ENCODE data around the gene DPP8. TPM values are rescaled to one million over a fixed set of nuclear protein-coding genes. Genes with fewer than 3 reads are reported as not detected.
"Not testable (repeated sequence)": the region's sequence is repeated elsewhere in the genome, so short reads cannot be mapped to it uniquely, and the experiment has no call there.

DPP8 gene
- polyA plus RNA-seq, 1 of the 3 experiments (the other 2 are of a cell fraction) = 14.1 TPM

DNA sequence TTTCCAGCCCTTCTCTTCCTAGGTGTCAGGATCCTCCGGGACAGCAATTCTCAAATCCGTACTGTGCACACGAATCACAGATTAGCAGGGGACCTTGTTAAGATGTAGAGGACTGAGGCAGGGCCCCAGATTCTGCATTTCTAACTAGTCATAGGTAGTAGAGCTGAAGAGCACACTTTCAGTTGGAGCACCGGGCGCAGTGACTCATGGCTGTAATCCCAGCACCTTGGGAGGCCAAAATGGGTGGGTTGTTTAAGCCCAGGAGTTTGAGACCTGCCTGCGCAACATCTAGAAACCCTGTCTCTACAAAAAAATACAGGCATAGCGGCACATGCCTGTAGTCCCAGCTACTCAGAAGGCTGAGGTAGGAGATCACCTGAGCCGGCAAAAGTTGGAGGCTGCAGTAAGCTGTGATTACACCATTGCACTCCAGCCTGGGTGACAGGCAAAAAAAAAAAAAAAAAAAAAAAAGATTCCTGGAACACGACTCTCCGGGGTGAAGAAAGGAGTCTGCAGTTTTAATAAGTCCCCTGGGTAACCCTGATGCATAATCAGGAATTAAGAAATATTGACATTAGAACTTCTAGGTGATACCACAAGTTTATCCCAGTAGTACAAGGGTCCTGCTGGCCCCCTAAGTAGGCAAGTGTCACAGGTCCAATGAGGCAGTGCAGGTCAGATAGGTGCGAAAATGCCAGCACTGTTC, 118.3 kb downstream of the DPP8 start:
- no peak for TF ChIP-seq TEAD4 (IDR thresholded peaks at IDR 0.05; ENCODE audit: borderline replicate concordance, insufficient read depth)
- peaks cover 29% of the 10 kb centered on the region for H3K27me3 ChIP-seq (ENCODE audit: insufficient read depth)
- WGBS (ENCODE audit: low lambda C conversion rate) = 60% methylated on average over 10 of the region's 11 CpGs
- peaks cover 0 to 14% of the 10 kb centered on the region in 2 experiments; a peak in 1 of 4 replicates for H3K4me1 ChIP-seq (ENCODE audit: control insufficient read depth in 1 of 2, insufficient read depth in 2 of 2, low read depth in 1 of 2, low read length in 1 of 2)
- DNase-seq = no peak
- H3F3A ChIP-seq (replicated peaks; ENCODE audit: insufficient read depth) = no peaks in the 10 kb centered on the region
- no peaks in the 10 kb centered on the region for H3K9me2 ChIP-seq
- H3K27ac ChIP-seq (ENCODE audit: low read depth in 2 of 2, low read length in 1 of 2) = no peak overlapping the region
- no peak overlapping the region for H3K9ac ChIP-seq
- no peak overlapping the region for H3K4me2 ChIP-seq
- H4K20me1 ChIP-seq (ENCODE audit: insufficient read depth) = no peaks in the 10 kb centered on the region
- ChIA-PET CTCF (interaction anchor here (0.9 to 37.1 kb wide), 10 partner anchors 8 to 91 kb away, joined by 3 to 969 read pairs (median 12); partner anchors contain the start of gene IGDCC4), POLR2A (no interaction called here)
- H3K36me3 ChIP-seq (replicated peaks in 1 of 2; ENCODE audit: control insufficient read depth in 1 of 2, insufficient read depth in 2 of 2, low read length in 1 of 2) = no peaks in the 10 kb centered on the region
- no peaks in the 10 kb centered on the region for H3K9me3 ChIP-seq
- H3K79me2 ChIP-seq (ENCODE audit: insufficient read depth) = no peaks in the 10 kb centered on the region
- no peak overlapping the region for H3K4me3 ChIP-seq (ENCODE audit: low read depth in 2 of 2, low read length in 1 of 2)
- H2AFZ ChIP-seq (ENCODE audit: low read depth) = no peak overlapping the region

DNA sequence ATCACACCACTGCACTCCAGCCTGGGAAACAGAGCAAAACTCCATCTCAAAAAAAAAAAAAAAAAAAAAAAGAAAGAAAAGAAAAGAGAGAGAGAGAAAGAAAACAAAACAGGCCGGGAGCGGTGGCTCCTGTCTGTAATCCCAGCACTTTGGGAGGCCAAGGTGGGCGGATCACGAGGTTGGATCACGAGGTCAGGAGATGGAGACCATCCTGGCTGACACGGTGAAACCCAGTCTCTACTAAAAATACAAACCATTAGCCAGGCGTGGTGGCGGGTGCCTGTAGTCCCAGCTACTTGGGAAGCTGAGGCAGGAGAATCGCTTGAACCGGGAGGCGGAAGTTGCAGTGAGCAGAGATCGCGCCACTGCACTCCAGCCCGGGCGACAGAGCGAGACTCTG, 119.0 kb downstream of the DPP8 start:
- DNase-seq; H3K27ac ChIP-seq (ENCODE audit: low read depth in 2 of 2, low read length in 1 of 2); H3K79me2 ChIP-seq (ENCODE audit: insufficient read depth); H3K9me3 ChIP-seq; H3K4me2 ChIP-seq; POLR2A ChIA-PET; H3K36me3 ChIP-seq (replicated peaks in 1 of 2; ENCODE audit: control insufficient read depth in 1 of 2, insufficient read depth in 2 of 2, low read length in 1 of 2); H3K9me2 ChIP-seq; H3K4me3 ChIP-seq (ENCODE audit: low read depth in 2 of 2, low read length in 1 of 2); H2AFZ ChIP-seq (ENCODE audit: low read depth); H3F3A ChIP-seq (replicated peaks; ENCODE audit: insufficient read depth); H4K20me1 ChIP-seq (ENCODE audit: insufficient read depth); H3K9ac ChIP-seq: not testable (repeated sequence)
- WGBS (ENCODE audit: low lambda C conversion rate) = 96% methylated on average over 16 of the region's 16 CpGs
- CTCF ChIA-PET = interaction anchor here (1.6 to 37.1 kb wide), 6 partner anchors 11 to 76 kb away, joined by 3 to 969 read pairs (median 44); partner anchors contain the start of gene IGDCC4
- peaks cover 29% of the 10 kb centered on the region for H3K27me3 ChIP-seq (ENCODE audit: insufficient read depth)
- H3K4me1 ChIP-seq (ENCODE audit: control insufficient read depth in 1 of 2, insufficient read depth in 2 of 2, low read depth in 1 of 2, low read length in 1 of 2) = peaks cover 0 to 14% of the 10 kb centered on the region in 2 experiments; a peak in 1 of 4 replicates

DNA sequence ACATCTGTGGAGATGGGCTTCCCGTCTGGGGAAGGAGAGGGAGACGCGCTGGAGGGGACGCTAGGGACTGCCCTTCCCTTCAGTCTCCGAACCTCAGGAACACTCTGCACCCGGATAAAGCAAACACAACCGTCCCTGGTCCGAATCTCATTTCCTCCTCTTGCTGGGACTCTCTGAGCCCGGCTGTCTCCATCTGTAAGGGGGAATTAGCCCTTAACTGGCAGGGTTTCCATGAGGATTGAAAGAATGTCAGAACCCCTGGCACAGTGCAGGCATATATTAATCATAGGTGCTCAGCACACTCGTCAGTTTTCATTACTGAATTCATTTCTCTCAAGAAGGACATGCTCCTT, 120.5 kb downstream of the DPP8 start:
- no peak overlapping the region for H3K4me2 ChIP-seq
- WGBS (ENCODE audit: low lambda C conversion rate) = 67% methylated on average over 10 of the region's 10 CpGs
- peaks cover 29% of the 10 kb centered on the region for H3K27me3 ChIP-seq (ENCODE audit: insufficient read depth)
- no peaks in the 10 kb centered on the region for H3K79me2 ChIP-seq (ENCODE audit: insufficient read depth)
- POLR2A ChIA-PET = no interaction called here
- H3K4me1 ChIP-seq (ENCODE audit: control insufficient read depth in 1 of 2, insufficient read depth in 2 of 2, low read depth in 1 of 2, low read length in 1 of 2) = peaks cover 0 to 14% of the 10 kb centered on the region in 2 experiments; a peak in 1 of 4 replicates
- no peak for DNase-seq
- H3F3A ChIP-seq (replicated peaks; ENCODE audit: insufficient read depth) = no peaks in the 10 kb centered on the region
- TF ChIP-seq, protein P1, sequence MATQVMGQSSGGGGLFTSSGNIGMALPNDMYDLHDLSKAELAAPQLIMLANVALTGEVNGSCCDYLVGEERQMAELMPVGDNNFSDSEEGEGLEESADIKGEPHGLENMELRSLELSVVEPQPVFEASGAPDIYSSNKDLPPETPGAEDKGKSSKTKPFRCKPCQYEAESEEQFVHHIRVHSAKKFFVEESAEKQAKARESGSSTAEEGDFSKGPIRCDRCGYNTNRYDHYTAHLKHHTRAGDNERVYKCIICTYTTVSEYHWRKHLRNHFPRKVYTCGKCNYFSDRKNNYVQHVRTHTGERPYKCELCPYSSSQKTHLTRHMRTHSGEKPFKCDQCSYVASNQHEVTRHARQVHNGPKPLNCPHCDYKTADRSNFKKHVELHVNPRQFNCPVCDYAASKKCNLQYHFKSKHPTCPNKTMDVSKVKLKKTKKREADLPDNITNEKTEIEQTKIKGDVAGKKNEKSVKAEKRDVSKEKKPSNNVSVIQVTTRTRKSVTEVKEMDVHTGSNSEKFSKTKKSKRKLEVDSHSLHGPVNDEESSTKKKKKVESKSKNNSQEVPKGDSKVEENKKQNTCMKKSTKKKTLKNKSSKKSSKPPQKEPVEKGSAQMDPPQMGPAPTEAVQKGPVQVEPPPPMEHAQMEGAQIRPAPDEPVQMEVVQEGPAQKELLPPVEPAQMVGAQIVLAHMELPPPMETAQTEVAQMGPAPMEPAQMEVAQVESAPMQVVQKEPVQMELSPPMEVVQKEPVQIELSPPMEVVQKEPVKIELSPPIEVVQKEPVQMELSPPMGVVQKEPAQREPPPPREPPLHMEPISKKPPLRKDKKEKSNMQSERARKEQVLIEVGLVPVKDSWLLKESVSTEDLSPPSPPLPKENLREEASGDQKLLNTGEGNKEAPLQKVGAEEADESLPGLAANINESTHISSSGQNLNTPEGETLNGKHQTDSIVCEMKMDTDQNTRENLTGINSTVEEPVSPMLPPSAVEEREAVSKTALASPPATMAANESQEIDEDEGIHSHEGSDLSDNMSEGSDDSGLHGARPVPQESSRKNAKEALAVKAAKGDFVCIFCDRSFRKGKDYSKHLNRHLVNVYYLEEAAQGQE (IDR thresholded peaks at IDR 0.05; ENCODE audit: low read depth, low read length) = no peak
- TF ChIP-seq, protein P2, sequence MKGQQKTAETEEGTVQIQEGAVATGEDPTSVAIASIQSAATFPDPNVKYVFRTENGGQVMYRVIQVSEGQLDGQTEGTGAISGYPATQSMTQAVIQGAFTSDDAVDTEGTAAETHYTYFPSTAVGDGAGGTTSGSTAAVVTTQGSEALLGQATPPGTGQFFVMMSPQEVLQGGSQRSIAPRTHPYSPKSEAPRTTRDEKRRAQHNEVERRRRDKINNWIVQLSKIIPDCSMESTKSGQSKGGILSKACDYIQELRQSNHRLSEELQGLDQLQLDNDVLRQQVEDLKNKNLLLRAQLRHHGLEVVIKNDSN (IDR thresholded peaks at IDR 0.05; ENCODE audit: borderline replicate concordance, low read depth) = no peak
- TF ChIP-seq, protein P3, sequence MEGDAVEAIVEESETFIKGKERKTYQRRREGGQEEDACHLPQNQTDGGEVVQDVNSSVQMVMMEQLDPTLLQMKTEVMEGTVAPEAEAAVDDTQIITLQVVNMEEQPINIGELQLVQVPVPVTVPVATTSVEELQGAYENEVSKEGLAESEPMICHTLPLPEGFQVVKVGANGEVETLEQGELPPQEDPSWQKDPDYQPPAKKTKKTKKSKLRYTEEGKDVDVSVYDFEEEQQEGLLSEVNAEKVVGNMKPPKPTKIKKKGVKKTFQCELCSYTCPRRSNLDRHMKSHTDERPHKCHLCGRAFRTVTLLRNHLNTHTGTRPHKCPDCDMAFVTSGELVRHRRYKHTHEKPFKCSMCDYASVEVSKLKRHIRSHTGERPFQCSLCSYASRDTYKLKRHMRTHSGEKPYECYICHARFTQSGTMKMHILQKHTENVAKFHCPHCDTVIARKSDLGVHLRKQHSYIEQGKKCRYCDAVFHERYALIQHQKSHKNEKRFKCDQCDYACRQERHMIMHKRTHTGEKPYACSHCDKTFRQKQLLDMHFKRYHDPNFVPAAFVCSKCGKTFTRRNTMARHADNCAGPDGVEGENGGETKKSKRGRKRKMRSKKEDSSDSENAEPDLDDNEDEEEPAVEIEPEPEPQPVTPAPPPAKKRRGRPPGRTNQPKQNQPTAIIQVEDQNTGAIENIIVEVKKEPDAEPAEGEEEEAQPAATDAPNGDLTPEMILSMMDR (IDR thresholded peaks at IDR 0.05) = no peak
- TF ChIP-seq FOSL2 (IDR thresholded peaks at IDR 0.05; ENCODE audit: borderline replicate concordance, low read depth) (no peak), CHD2 (IDR thresholded peaks at IDR 0.05; ENCODE audit: low read length, partially characterized antibody) (no peak), RCOR1 (IDR thresholded peaks at IDR 0.05; ENCODE audit: low read length) (no peak), RXRA (IDR thresholded peaks at IDR 0.05; ENCODE audit: borderline replicate concordance, low read depth) (no peak), TEAD4 (IDR thresholded peaks at IDR 0.05; ENCODE audit: borderline replicate concordance, insufficient read depth) (no peak), EP300 (IDR thresholded peaks at IDR 0.05; ENCODE audit: borderline replicate concordance in 1 of 2, low read depth in 1 of 2, low read length in 1 of 2) (no peak), TAF1 (IDR thresholded peaks at IDR 0.05; ENCODE audit: borderline replicate concordance, low read depth, low read length) (no peak)
- H3K9ac ChIP-seq = no peak overlapping the region
- H3K4me3 ChIP-seq (ENCODE audit: low read depth in 2 of 2, low read length in 1 of 2) = no peak overlapping the region
- no peaks in the 10 kb centered on the region for H3K9me3 ChIP-seq
- H3K9me2 ChIP-seq = no peaks in the 10 kb centered on the region
- CTCF ChIA-PET = interaction anchor here (2.2 to 37.1 kb wide), 3 partner anchors 11 to 74 kb away, joined by 5 to 969 read pairs (median 60); no protein-coding TSS in a partner anchor
- H3K27ac ChIP-seq (ENCODE audit: low read depth in 2 of 2, low read length in 1 of 2) = no peak overlapping the region
- H2AFZ ChIP-seq (ENCODE audit: low read depth) = no peak overlapping the region
- no peaks in the 10 kb centered on the region for H3K36me3 ChIP-seq (replicated peaks in 1 of 2; ENCODE audit: control insufficient read depth in 1 of 2, insufficient read depth in 2 of 2, low read length in 1 of 2)
- no peaks in the 10 kb centered on the region for H4K20me1 ChIP-seq (ENCODE audit: insufficient read depth)
